ENCODE data around the gene TMEM107. TPM values are rescaled to one million over a fixed set of nuclear protein-coding genes. Genes with fewer than 3 reads are reported as not detected.
"Not testable (repeated sequence)": the region's sequence is repeated elsewhere in the genome, so short reads cannot be mapped to it uniquely, and the experiment has no call there.

TMEM107 gene
- total and polyA plus RNA-seq, 4 experiments from 2014 or later: 25.0 to 43.7 (median 33.9) TPM

- H3K4me1 Mint-ChIP-seq: peaks cover 29 to 75% (median 61%) of the 10 kb centered on the region in 4 donors
- H3K27me3 ChIP-seq (ENCODE audit: insufficient read depth, low read length): no peaks in the 10 kb centered on the region
- H3K27me3 Mint-ChIP-seq: peaks cover 4 to 21% of the 10 kb centered on the region in 2 donors
- H3K4me3 Mint-ChIP-seq: peak overlapping the region; percentile 93 to 98 (median 94)
- DNase-seq: peak; percentile 92 to 95 (median 94)
- POLR2A ChIA-PET (ENCODE audit: partially characterized antibody): interaction anchor here (0.6 to 14.6 kb wide), 38 partner anchors 10 to 746 kb away, joined by 3 to 611 read pairs (median 10); partner anchors contain the start of genes ALOXE3, AURKB, BORCS6 and CNTROB
- intact Hi-C loops (cut with micrococcal nuclease): loop anchor here (1.0 to 5.0 kb wide), 11 partner anchors 12 to 160 kb away; partner anchors contain the start of genes AURKB, RANGRF and RPL26
- H3K9me3 ChIP-seq (ENCODE audit: control insufficient read depth in 1 of 2, low read length in 2 of 2): no peaks in the 10 kb centered on the region
- H3K27ac ChIP-seq (ENCODE audit: low read depth, low read length): peak overlapping the region; percentile 89
- CTCF ChIA-PET (ENCODE audit: partially characterized antibody): interaction anchor here (0.9 to 6.6 kb wide), 21 partner anchors 9 to 142 kb away, joined by 3 to 72 read pairs (median 5); partner anchors contain the start of genes ALOXE3, AURKB, BORCS6 and CTC1
- H3K27ac Mint-ChIP-seq: peak overlapping the region; percentile 97 to 100 (median 98)
- H3K36me3 ChIP-seq (ENCODE audit: insufficient read depth, low read length): peaks cover 6% of the 10 kb centered on the region
- H3K4me3 ChIP-seq (ENCODE audit: low read length in 2 of 2): peak overlapping the region; percentile 63 to 99
- H3K36me3 Mint-ChIP-seq: peaks cover 16 to 46% of the 10 kb centered on the region in 2 donors
- peaks cover 0 to 31% (median 2%) of the 10 kb centered on the region in 8 donors for H3K9me3 Mint-ChIP-seq
- H3K4me1 ChIP-seq (ENCODE audit: insufficient read depth, low read length): peaks cover 46% of the 10 kb centered on the region
These were observed 45.6 kb upstream of the TMEM107 start for GRCh38 chr17:8221663-8222379.

- peaks cover 10 to 39% of the 10 kb centered on the region in 2 donors for H3K36me3 Mint-ChIP-seq
- peak; percentile 80 to 88 (median 84) for DNase-seq
- H3K9me3 ChIP-seq (ENCODE audit: control insufficient read depth in 1 of 2, low read length in 2 of 2): no peaks in the 10 kb centered on the region
- peaks cover 26 to 67% (median 53%) of the 10 kb centered on the region in 4 donors for H3K4me1 Mint-ChIP-seq
- H3K4me1 ChIP-seq (ENCODE audit: insufficient read depth, low read length): peaks cover 38% of the 10 kb centered on the region
- peaks cover 4 to 21% of the 10 kb centered on the region in 2 donors for H3K27me3 Mint-ChIP-seq
- peak overlapping the region; percentile 89 for H3K27ac ChIP-seq (ENCODE audit: low read depth, low read length)
- H3K4me3 ChIP-seq (ENCODE audit: low read length in 2 of 2): peak overlapping the region; percentile 63 to 99
- peaks cover 0 to 25% (median 2%) of the 10 kb centered on the region in 8 donors for H3K9me3 Mint-ChIP-seq
- intact Hi-C loops (cut with micrococcal nuclease): loop anchor here (1.0 to 5.0 kb wide), 2 partner anchors 79 to 161 kb away; partner anchors contain the start of gene RPL26
- POLR2A ChIA-PET (ENCODE audit: partially characterized antibody): interaction anchor here (0.6 to 14.6 kb wide), 33 partner anchors 9 to 745 kb away, joined by 3 to 611 read pairs (median 20); partner anchors contain the start of genes ALOXE3, AURKB, BORCS6 and CTC1
- CTCF ChIA-PET (ENCODE audit: partially characterized antibody): interaction anchor here (0.5 to 6.6 kb wide), 22 partner anchors 10 to 156 kb away, joined by 3 to 72 read pairs (median 5); partner anchors contain the start of genes ALOXE3, AURKB, BORCS6 and CTC1
- H3K27me3 ChIP-seq (ENCODE audit: insufficient read depth, low read length): no peaks in the 10 kb centered on the region
- peaks cover 6% of the 10 kb centered on the region for H3K36me3 ChIP-seq (ENCODE audit: insufficient read depth, low read length)
- H3K27ac Mint-ChIP-seq: peak overlapping the region; percentile 97 to 100 (median 98)
- H3K4me3 Mint-ChIP-seq: peak overlapping the region; percentile 93 to 98 (median 94)
These were observed 44.8 kb upstream of the TMEM107 start for GRCh38 chr17:8220783-8221662.

GRCh38 chr17:8214000-8214399 lies 37.8 kb upstream of the TMEM107 start:
- H3K27me3 ChIP-seq (ENCODE audit: insufficient read depth, low read length); H3K9me3 Mint-ChIP-seq; H3K27me3 Mint-ChIP-seq; H3K4me3 ChIP-seq (ENCODE audit: low read length in 2 of 2); H3K36me3 Mint-ChIP-seq; H3K4me3 Mint-ChIP-seq; DNase-seq; intact Hi-C loops (cut with micrococcal nuclease); CTCF ChIA-PET (ENCODE audit: partially characterized antibody); H3K9me3 ChIP-seq (ENCODE audit: control insufficient read depth in 1 of 2, low read length in 2 of 2); H3K27ac ChIP-seq (ENCODE audit: low read depth, low read length); H3K27ac Mint-ChIP-seq; H3K36me3 ChIP-seq (ENCODE audit: insufficient read depth, low read length): not testable (repeated sequence)
- POLR2A ChIA-PET (ENCODE audit: partially characterized antibody): interaction anchor here (1.0 to 5.0 kb wide), 6 partner anchors 8 to 95 kb away, joined by 3 to 74 read pairs (median 4); no protein-coding TSS in a partner anchor
- peaks cover 16 to 26% (median 21%) of the 10 kb centered on the region in 4 donors for H3K4me1 Mint-ChIP-seq
- H3K4me1 ChIP-seq (ENCODE audit: insufficient read depth, low read length): peaks cover 15% of the 10 kb centered on the region

GRCh38 chr17:8212312-8213180 lies 36.4 kb upstream of the TMEM107 start:
- H3K4me1 ChIP-seq (ENCODE audit: insufficient read depth, low read length): peaks cover 15% of the 10 kb centered on the region
- intact Hi-C loops (cut with micrococcal nuclease): no loop called here
- no peak for DNase-seq
- peaks cover 0 to 2% (median 0%) of the 10 kb centered on the region in 8 donors for H3K9me3 Mint-ChIP-seq
- H3K36me3 Mint-ChIP-seq: no peaks in the 10 kb centered on the region
- H3K27ac Mint-ChIP-seq: peak overlapping the region in 1 of 7 donors; percentile 82
- no peak overlapping the region for H3K27ac ChIP-seq (ENCODE audit: low read depth, low read length)
- ChIA-PET CTCF (ENCODE audit: partially characterized antibody) (interaction anchor here (1.2 to 1.8 kb wide), 2 partner anchors 18 to 89 kb away, joined by 3 read pairs; no protein-coding TSS in a partner anchor), POLR2A (ENCODE audit: partially characterized antibody) (interaction anchor here (1.0 to 5.0 kb wide), 7 partner anchors 10 to 94 kb away, joined by 3 to 74 read pairs (median 15); partner anchors contain the start of genes ALOXE3, BORCS6 and CTC1)
- no peaks in the 10 kb centered on the region for H3K27me3 Mint-ChIP-seq
- no peaks in the 10 kb centered on the region for H3K36me3 ChIP-seq (ENCODE audit: insufficient read depth, low read length)
- no peaks in the 10 kb centered on the region for H3K9me3 ChIP-seq (ENCODE audit: control insufficient read depth in 1 of 2, low read length in 2 of 2)
- no peak overlapping the region for H3K4me3 ChIP-seq (ENCODE audit: low read length in 2 of 2)
- H3K4me3 Mint-ChIP-seq: no peak overlapping the region
- no peaks in the 10 kb centered on the region for H3K27me3 ChIP-seq (ENCODE audit: insufficient read depth, low read length)
- H3K4me1 Mint-ChIP-seq: peaks cover 13 to 21% (median 16%) of the 10 kb centered on the region in 4 donors

- H3K4me1 Mint-ChIP-seq: peaks cover 13 to 21% (median 17%) of the 10 kb centered on the region in 4 donors
- peaks cover 0 to 2% (median 0%) of the 10 kb centered on the region in 8 donors for H3K9me3 Mint-ChIP-seq
- CTCF ChIA-PET (ENCODE audit: partially characterized antibody): interaction anchor here (0.9 to 1.8 kb wide), 7 partner anchors 10 to 117 kb away, joined by 3 to 6 read pairs (median 4); partner anchors contain the start of genes ALOXE3 and SLC25A35
These were observed 34.7 kb upstream of the TMEM107 start for GRCh38 chr17:8210761-8211458.

More at GRCh38 chr17:8210761-8211458, 34.7 kb upstream of the TMEM107 start:
- peak overlapping the region; percentile 71 to 83 for H3K4me3 ChIP-seq (ENCODE audit: low read length in 2 of 2)
- H3K4me1 ChIP-seq (ENCODE audit: insufficient read depth, low read length): peaks cover 15% of the 10 kb centered on the region
- peak overlapping the region; percentile 85 to 96 (median 92) for H3K4me3 Mint-ChIP-seq
- no peaks in the 10 kb centered on the region for H3K36me3 ChIP-seq (ENCODE audit: insufficient read depth, low read length)
- H3K27me3 Mint-ChIP-seq: no peaks in the 10 kb centered on the region
- no peaks in the 10 kb centered on the region for H3K9me3 ChIP-seq (ENCODE audit: control insufficient read depth in 1 of 2, low read length in 2 of 2)
- intact Hi-C loops (cut with micrococcal nuclease): loop anchor here (1.0 kb wide), 3 partner anchors 11 to 24 kb away; no protein-coding TSS in a partner anchor
- POLR2A ChIA-PET (ENCODE audit: partially characterized antibody): interaction anchor here (0.6 to 5.0 kb wide), 23 partner anchors 8 to 92 kb away, joined by 3 to 74 read pairs (median 5); partner anchors contain the start of genes ALOXE3, BORCS6, CTC1 and PFAS
- peak overlapping the region; percentile 69 for H3K27ac ChIP-seq (ENCODE audit: low read depth, low read length)
- peak overlapping the region; percentile 82 to 95 (median 94) for H3K27ac Mint-ChIP-seq
- no peak for DNase-seq
- H3K27me3 ChIP-seq (ENCODE audit: insufficient read depth, low read length): no peaks in the 10 kb centered on the region
- no peaks in the 10 kb centered on the region for H3K36me3 Mint-ChIP-seq
